Heart left ventricle (tissue), 13 donors: Measurements from ENCODE around the gene FAM193B.

ENCODE experiments used
- CTCF ChIP-seq, 12 donors: fragments of 200-600 bp; sonication (generic) in 4 of 12; IDR thresholded peaks; one replicate each; pipeline versions ENCODE4 v1.5.0 to v1.8.0; 2018 to 2022; ENCODE audit warnings: antibody characterized with exemption in 12 of 12, mild to moderate bottlenecking in 5 of 12
- POLR2A ChIP-seq, 2 donors: fragments of 450-650 bp; IDR thresholded peaks; one replicate each; pipeline ENCODE4 v1.6.1; 2017; ENCODE audit warnings: antibody characterized with exemption in 2 of 2, mild to moderate bottlenecking in 2 of 2, moderate library complexity in 2 of 2
- donor health status: ischemic (EF 13 %, LVEDD 7.1; RV severe dilation, severe dysfunction).
- donor health status: DM: no; HTN: yes; CAD: no.
- donor health status: DM: no; HTN: no; CAD: no.
- donor health status: ischemic (EF 25% LVEDD 6.9; RV normal size, moderate dysfunction).
- donor health status: ischemic (EF 25% LVEDD 5.7; RV mildly dilated, moderate dysfunction).
- donor health status: ischemic (EF 35%, LVEDD 5.7; RV mildly dilated, moderate dysfunction).
- donor health status: nonischemic (EF 11% LVEDD 7.7; RV severe dilation, severe dysfunction).
- donor health status: DM: yes; HTN: yes; CAD: no.
- donor health status: PGD.
- donor health status: ischemic (EF 29% LVEDD 5.4; RV normal size, mild dysfunction).
- donor health status: nonischemic (EF 23%, LVEDD 6.1; RV moderate dilation, normal function).

GRCh38 chr5:177479774-177480173 is 74.6 kb downstream of the FAM193B start:
- TF ChIP-seq CTCF (IDR thresholded peaks at IDR 0.05) = no peak
- no peak for TF ChIP-seq POLR2A (IDR thresholded peaks at IDR 0.05)
